H1 (cell line): ENCODE results near the gene TXN2. TPM values are rescaled to one million over a fixed set of nuclear protein-coding genes. Genes with fewer than 3 reads are reported as not detected.

Source experiments
- ASH2L ChIP-seq: fragments of 200-600, 300-600 bp; sonication (generic); IDR thresholded peaks from one replicate; pipeline ENCODE4 v1.7.1; 2017; ENCODE audit warnings: low read length
- CBX8 ChIP-seq: fragments of 300-800, 300-1000 bp; sonication (generic); IDR thresholded peaks from 2 replicates; pipeline ENCODE4 v1.7.1; 2016; ENCODE audit warnings: low read depth, low read length, borderline replicate concordance
- CHD1 ChIP-seq: IDR thresholded peaks from 2 replicates; pipeline ENCODE4 v1.6.1; 2012; ENCODE audit warnings: low read depth, low read length, improper control_type of control experiment
- CHD2 ChIP-seq: IDR thresholded peaks from 2 replicates; pipeline ENCODE4 v1.6.1; 2012; ENCODE audit warnings: low read length, improper control_type of control experiment
- CTBP2 ChIP-seq: IDR thresholded peaks from 2 replicates; pipeline ENCODE4 v1.7.0; 2011; ENCODE audit warnings: borderline replicate concordance, mild to moderate bottlenecking, moderate library complexity, mixed read lengths, low read length; ENCODE audit not compliant: insufficient read depth, insufficient read length
- EP300 ChIP-seq, 2 experiments: IDR thresholded peaks; 1 replicate in 1 of 2; 2 replicates in 1 of 2; pipeline ENCODE4 v1.6.1; 2011 to 2012; ENCODE audit warnings: low read depth in 2 of 2, low read length in 2 of 2, mild to moderate bottlenecking in 2 of 2, borderline replicate concordance in 1 of 2, inconsistent platforms in 1 of 2, moderate library complexity in 1 of 2
- EZH2 ChIP-seq: fragments of 200-600 bp; sonication (generic); IDR thresholded peaks from 2 replicates; pipeline ENCODE4 v1.7.1; 2012; ENCODE audit warnings: low read depth, mild to moderate bottlenecking, moderate library complexity, low read length, inconsistent platforms; ENCODE audit not compliant: severe bottlenecking
- GABPA ChIP-seq: IDR thresholded peaks from 2 replicates; pipeline ENCODE4 v1.6.1; 2011; ENCODE audit warnings: mild to moderate bottlenecking, low read length, moderate library complexity, borderline replicate concordance; ENCODE audit not compliant: insufficient read depth
- GTF2F1 ChIP-seq: IDR thresholded peaks from 2 replicates; pipeline ENCODE4 v1.6.1; 2012; ENCODE audit warnings: low read depth, low read length, improper control_type of control experiment, borderline replicate concordance
- HDAC6 ChIP-seq: IDR thresholded peaks from one replicate; pipeline ENCODE4 v1.7.1; 2012; ENCODE audit warnings: low read depth, mild to moderate bottlenecking, inconsistent platforms, low read length, moderate library complexity
- KDM4A ChIP-seq: IDR thresholded peaks from one replicate; pipeline ENCODE4 v1.7.1; 2012; ENCODE audit warnings: low read depth, mild to moderate bottlenecking, moderate library complexity, low read length, inconsistent platforms; ENCODE audit not compliant: severe bottlenecking
- MAFK ChIP-seq: IDR thresholded peaks from 2 replicates; pipeline ENCODE4 v1.6.1; 2012; ENCODE audit warnings: low read depth, mild to moderate bottlenecking, improper control_type of control experiment, low read length
- POU5F1 ChIP-seq: IDR thresholded peaks from 2 replicates; pipeline ENCODE4 v1.6.1; 2011; ENCODE audit warnings: low read depth, mild to moderate bottlenecking, low read length, moderate library complexity
- RFX5 ChIP-seq: IDR thresholded peaks from 2 replicates; pipeline ENCODE4 v1.6.1; 2011; ENCODE audit warnings: low read depth, low read length, improper control_type of control experiment, borderline replicate concordance
- SAP30 ChIP-seq: fragments of 300-600 bp; sonication (generic); IDR thresholded peaks from 2 replicates; pipeline ENCODE4 v1.7.1; 2012; ENCODE audit warnings: low read length, moderate library complexity, mild to moderate bottlenecking, inconsistent platforms; ENCODE audit not compliant: insufficient read depth, insufficient replicate concordance
- SIN3A ChIP-seq, 2 experiments: IDR thresholded peaks in 1 of 2; conservative IDR thresholded peaks in 1 of 2; 2 replicates each; pipeline ENCODE4 v1.6.1; 2011 to 2012; ENCODE audit warnings: low read length in 2 of 2, improper control_type of control experiment in 1 of 2, low read depth in 1 of 2, mild to moderate bottlenecking in 1 of 2
- TAF1 ChIP-seq: IDR thresholded peaks from 2 replicates; pipeline ENCODE4 v1.6.1; 2011; ENCODE audit warnings: mild to moderate bottlenecking, low read depth, low read length
- TBP ChIP-seq: IDR thresholded peaks from 2 replicates; pipeline ENCODE4 v1.6.1; 2011; ENCODE audit warnings: low read depth, low read length, improper control_type of control experiment
- polyA plus RNA-seq, 7 experiments: library from polyadenylated mRNA; depleted of rRNA in 3 of 7; stranded (reverse) in 5 of 7; unstranded in 2 of 7; fragments of >200 nt in 5 of 7; fragments of 200-250 nt in 2 of 7; gene quantifications; 1 replicate in 5 of 7; 2 replicates in 1 of 7; 4 replicates in 1 of 7; pipeline versions ENCODE4 v1.2.1 to v1.2.3, GENCODE V29; 2011 to 2013; ENCODE audit warnings: missing spikeins in 2 of 7, mixed read lengths in 2 of 7
- total RNA-seq: library from RNA; stranded (reverse); fragmentation: NEBNext Ultra II Directional; extraction: Animal tissue kit (Norgen Biotek cat#: 25700); gene quantifications from 2 replicates; pipeline ENCODE4 v1.2.1, GENCODE V29; 2021
- TF ChIP-seq, protein P1 (sequence below): IDR thresholded peaks from 2 replicates; pipeline ENCODE4 v1.6.1; 2011; ENCODE audit warnings: low read length, improper control_type of control experiment
- TF ChIP-seq, protein P2 (sequence below): IDR thresholded peaks from 2 replicates; pipeline ENCODE4 v1.6.1; 2012; ENCODE audit warnings: low read length, inconsistent platforms

TXN2 gene
- total and polyA plus RNA-seq, 2 of the 8 experiments (the other 6 are each of a cell fraction or from before 2014, with no cell fraction given): 47.5 to 116 TPM

DNA sequence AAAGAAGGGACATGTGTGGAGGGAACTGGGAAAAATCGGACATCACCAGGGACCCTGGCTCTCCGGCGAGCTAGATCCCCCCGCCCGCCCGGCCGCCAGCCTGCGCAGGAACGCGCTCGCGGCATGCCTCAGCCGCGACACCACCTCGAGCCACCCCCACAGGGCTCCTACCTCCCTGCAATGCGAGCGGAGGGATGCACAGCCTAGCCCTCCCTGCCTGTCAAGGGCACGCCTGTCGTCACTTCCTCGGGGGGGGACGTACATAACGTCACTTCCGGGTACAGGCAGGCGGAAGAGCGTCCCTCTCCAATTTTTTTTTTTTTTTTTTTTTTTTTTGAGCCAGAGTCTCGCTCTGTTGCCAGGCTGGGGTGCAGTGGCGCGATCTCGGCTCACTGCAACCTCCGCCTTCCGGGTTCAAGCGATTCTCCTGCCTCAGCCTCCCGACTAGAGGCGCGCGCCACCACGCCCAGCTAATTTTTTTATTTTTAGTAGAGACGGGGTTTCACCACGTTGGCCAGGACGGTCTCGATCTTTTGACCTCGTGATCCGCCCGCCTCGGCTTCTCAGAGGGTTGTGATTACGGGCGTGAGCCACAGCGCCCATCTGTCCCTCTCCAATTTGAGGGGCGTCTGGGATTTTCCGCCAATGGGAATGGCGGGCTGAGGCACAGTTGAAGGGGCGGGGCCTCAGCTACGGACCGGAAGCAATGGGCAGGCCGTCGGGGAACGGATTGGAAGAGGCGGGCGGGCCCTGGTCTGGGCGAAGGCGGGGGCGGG lies at the start of gene TXN2 (continued):
- no peak for TF ChIP-seq HDAC6
- TF ChIP-seq GTF2F1: peak; percentile 68; the same call in 1 of the 2 replicates
- no peak for TF ChIP-seq CHD1
- TF ChIP-seq CTBP2: no peak
- TF ChIP-seq KDM4A: peak; percentile 85
- TF ChIP-seq, protein P1, sequence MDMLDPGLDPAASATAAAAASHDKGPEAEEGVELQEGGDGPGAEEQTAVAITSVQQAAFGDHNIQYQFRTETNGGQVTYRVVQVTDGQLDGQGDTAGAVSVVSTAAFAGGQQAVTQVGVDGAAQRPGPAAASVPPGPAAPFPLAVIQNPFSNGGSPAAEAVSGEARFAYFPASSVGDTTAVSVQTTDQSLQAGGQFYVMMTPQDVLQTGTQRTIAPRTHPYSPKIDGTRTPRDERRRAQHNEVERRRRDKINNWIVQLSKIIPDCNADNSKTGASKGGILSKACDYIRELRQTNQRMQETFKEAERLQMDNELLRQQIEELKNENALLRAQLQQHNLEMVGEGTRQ: no peak
- TF ChIP-seq GABPA: peak; percentile 86
- peak; percentile 82 for TF ChIP-seq TBP
- TF ChIP-seq MAFK: no peak
- TF ChIP-seq CHD2: 0 out of 2 replicates have a peak, but pooled peaks have one; percentile 21
- TF ChIP-seq CBX8: no peak
- no peak for TF ChIP-seq EZH2
- no peak for TF ChIP-seq SAP30
- peak; percentile 96 for TF ChIP-seq TAF1
- TF ChIP-seq SIN3A (conservative IDR thresholded peaks at IDR 0.05 in 1 of 2, IDR thresholded peaks at IDR 0.05 in 1 of 2; ENCODE audit: low read depth in 1 of 2, low read length in 2 of 2): peak in 1 of 2 experiments; percentile 86; a peak in 2 of 4 replicates
- TF ChIP-seq, protein P2, sequence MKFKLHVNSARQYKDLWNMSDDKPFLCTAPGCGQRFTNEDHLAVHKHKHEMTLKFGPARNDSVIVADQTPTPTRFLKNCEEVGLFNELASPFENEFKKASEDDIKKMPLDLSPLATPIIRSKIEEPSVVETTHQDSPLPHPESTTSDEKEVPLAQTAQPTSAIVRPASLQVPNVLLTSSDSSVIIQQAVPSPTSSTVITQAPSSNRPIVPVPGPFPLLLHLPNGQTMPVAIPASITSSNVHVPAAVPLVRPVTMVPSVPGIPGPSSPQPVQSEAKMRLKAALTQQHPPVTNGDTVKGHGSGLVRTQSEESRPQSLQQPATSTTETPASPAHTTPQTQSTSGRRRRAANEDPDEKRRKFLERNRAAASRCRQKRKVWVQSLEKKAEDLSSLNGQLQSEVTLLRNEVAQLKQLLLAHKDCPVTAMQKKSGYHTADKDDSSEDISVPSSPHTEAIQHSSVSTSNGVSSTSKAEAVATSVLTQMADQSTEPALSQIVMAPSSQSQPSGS: peak; percentile 72; the same call in 1 of the 2 replicates
- peak; percentile 89 for TF ChIP-seq ASH2L
- no peak for TF ChIP-seq EP300 (IDR thresholded peaks at IDR 0.05; ENCODE audit: borderline replicate concordance in 1 of 2, low read depth in 2 of 2, low read length in 2 of 2)
- TF ChIP-seq POU5F1: no peak
- TF ChIP-seq RFX5: no peak
